Thyroid gland (tissue), 4 donors: ENCODE data around the gene FAIM2. TPM values are rescaled to one million over a fixed set of nuclear protein-coding genes. Genes with fewer than 3 reads are reported as not detected.

Experiments
- DNase-seq, 2 donors: peaks; one replicate each; pipeline ENCODE4 v3.0.0-alpha.2; 2019
- H3K27ac ChIP-seq, 3 donors: fragments of 200-600 bp; sonication (generic); 1 replicate in 2 of 3; 2 replicates in 1 of 3; pipeline ENCODE4 v1.5.1; 2016 to 2019; ENCODE audit warnings: mild to moderate bottlenecking in 1 of 3, moderate library complexity in 1 of 3
- H3K27me3 ChIP-seq: fragments of 200-600 bp; sonication (generic); one replicate; pipeline ENCODE4 v1.5.1; 2019
- H3K36me3 ChIP-seq, 2 donors: fragments of 200-600 bp; sonication (generic); one replicate each; pipeline ENCODE4 v1.5.1; 2016 to 2019
- H3K4me1 ChIP-seq, 2 donors: fragments of 200-600 bp; sonication (generic); one replicate each; pipeline ENCODE4 v1.5.1; 2017 to 2019
- H3K4me3 ChIP-seq, 3 donors: fragments of 200-600 bp; sonication (generic); replicated peaks in 1 of 3; 1 replicate in 2 of 3; 2 replicates in 1 of 3; pipeline ENCODE4 v1.5.1; 2016; ENCODE audit warnings: mild to moderate bottlenecking in 1 of 3
- H3K9me3 ChIP-seq: fragments of 200-600 bp; sonication (generic); one replicate; pipeline ENCODE4 v1.5.1; 2017
- POLR2A ChIP-seq, 2 donors: fragments of 450-650 bp; IDR thresholded peaks; one replicate each; pipeline ENCODE4 v1.6.1; 2017; ENCODE audit warnings: antibody characterized with exemption in 2 of 2, mild to moderate bottlenecking in 2 of 2, moderate library complexity in 1 of 2
- WGBS, 2 donors: methylation state at CpG; one replicate each; pipeline ENCODE4 v1.1.5; 2017; 5-methylcytosine and 5-hydroxymethylcytosine counted together
- intact Hi-C: fragments of 100-400 bp; cut with DNase I; formaldehyde crosslinking; loops from one replicate; pipeline ENCODE4 v1.15.1; 2023
- total RNA-seq, 4 donors: library from RNA; depleted of rRNA; stranded (reverse); fragments of >200 nt; gene quantifications; one replicate each; pipeline ENCODE4 v1.2.3, GENCODE V29; 2016
- TF ChIP-seq, protein P1 (sequence below), 6 experiments: fragments of 200-600 bp in 3 of 6; fragments of 450-650 bp in 3 of 6; sonication (generic) in 3 of 6; IDR thresholded peaks; one replicate each; pipeline ENCODE4 v1.5.1; 2016 to 2019; ENCODE audit warnings: antibody characterized with exemption in 6 of 6, mild to moderate bottlenecking in 2 of 6, inconsistent platforms in 1 of 6, moderate library complexity in 1 of 6

FAIM2 gene
- total RNA-seq, 4 donors from 2014 or later: 0.13 to 3.0 (median 0.33) TPM; not detected in 1

DNA sequence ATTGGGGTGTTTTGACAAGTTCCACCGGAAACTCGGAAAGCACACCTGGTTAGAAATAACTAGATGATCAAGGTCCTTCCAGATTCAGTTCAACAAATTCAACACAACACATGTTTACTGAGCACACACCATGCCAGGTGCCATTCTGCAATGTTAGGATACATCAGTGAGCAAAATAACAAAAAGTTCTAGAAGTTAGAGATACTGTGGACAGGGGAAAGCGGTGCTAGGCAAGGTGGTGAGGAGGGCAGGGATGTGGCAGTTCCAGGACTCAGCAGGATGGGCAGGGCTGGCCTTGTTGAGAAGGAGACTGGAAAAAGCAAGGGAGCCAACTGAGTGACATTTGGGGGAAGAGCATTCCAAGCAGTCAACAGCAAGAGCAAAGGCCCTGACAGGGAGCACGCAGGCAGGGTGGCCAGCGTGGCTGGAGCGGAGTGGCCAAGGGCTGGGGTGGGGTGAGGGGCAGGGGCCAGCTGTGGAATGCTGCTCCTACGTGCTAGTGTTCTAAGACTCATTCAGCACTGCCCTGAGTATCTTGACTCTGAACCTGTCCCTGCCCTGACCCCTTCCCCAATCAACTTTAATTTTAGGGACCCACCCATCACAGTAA lies 19.4 kb upstream of the FAIM2 start:
- TF ChIP-seq, protein P1, sequence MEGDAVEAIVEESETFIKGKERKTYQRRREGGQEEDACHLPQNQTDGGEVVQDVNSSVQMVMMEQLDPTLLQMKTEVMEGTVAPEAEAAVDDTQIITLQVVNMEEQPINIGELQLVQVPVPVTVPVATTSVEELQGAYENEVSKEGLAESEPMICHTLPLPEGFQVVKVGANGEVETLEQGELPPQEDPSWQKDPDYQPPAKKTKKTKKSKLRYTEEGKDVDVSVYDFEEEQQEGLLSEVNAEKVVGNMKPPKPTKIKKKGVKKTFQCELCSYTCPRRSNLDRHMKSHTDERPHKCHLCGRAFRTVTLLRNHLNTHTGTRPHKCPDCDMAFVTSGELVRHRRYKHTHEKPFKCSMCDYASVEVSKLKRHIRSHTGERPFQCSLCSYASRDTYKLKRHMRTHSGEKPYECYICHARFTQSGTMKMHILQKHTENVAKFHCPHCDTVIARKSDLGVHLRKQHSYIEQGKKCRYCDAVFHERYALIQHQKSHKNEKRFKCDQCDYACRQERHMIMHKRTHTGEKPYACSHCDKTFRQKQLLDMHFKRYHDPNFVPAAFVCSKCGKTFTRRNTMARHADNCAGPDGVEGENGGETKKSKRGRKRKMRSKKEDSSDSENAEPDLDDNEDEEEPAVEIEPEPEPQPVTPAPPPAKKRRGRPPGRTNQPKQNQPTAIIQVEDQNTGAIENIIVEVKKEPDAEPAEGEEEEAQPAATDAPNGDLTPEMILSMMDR (IDR thresholded peaks at IDR 0.05): no peak
- TF ChIP-seq POLR2A (IDR thresholded peaks at IDR 0.05): no peak
- Histone ChIP-seq H3K27ac (no peak overlapping the region), H3K9me3 (no peaks in the 10 kb centered on the region), H3K27me3 (no peaks in the 10 kb centered on the region), H3K4me3 (no peak overlapping the region), H3K4me1 (no peaks in the 10 kb centered on the region), H3K36me3 (no peaks in the 10 kb centered on the region)
- intact Hi-C loops: no loop called here
- DNase-seq: no peak
- WGBS, 2 donors: 79 to 86% methylated on average over 7 of the region's 7 CpGs

DNA sequence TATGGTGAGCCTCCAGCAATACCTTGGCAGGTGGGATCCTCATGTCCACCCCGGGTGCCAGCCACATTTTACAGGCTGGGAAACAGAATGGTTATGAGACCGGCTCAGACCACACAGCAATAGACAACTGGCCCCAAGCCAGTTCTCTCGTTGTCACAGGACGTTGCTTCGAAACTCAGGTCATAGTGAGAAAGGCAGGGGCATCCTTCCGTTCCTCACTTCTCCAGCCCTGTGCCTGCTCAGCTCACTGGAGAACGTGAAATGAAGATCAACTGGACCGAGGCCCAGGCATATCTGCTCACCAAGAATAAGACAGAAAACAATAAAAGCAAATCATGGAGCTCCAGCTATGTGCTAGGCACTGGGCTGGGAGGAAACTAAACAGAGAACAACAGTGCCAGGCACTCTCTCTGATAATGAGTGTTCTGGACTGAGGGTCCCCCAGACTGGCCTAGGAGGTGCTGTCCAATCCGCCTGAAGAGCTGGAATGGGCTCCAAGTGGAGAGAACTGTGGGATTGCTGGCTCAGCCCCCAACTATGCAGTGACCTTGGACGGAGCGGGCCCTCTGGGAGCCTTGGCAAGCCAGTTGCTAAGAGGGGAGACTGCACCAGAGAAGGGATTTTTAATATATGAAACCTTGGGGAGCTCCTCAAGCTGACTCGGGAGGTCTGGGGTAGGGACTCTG lies 18.8 kb upstream of the FAIM2 start:
- 70 to 76% methylated on average over 10 to 12 of the region's 12 CpGs for WGBS, 2 donors
- Histone ChIP-seq H3K4me1 (no peaks in the 10 kb centered on the region), H3K36me3 (no peaks in the 10 kb centered on the region), H3K4me3 (no peak overlapping the region), H3K27ac (peak overlapping the region in 1 of 3 donors; percentile 10), H3K27me3 (no peaks in the 10 kb centered on the region), H3K9me3 (no peaks in the 10 kb centered on the region)
- TF ChIP-seq, protein P1 (IDR thresholded peaks at IDR 0.05): no peak
- no peak for TF ChIP-seq POLR2A (IDR thresholded peaks at IDR 0.05)
- no peak for DNase-seq
- intact Hi-C loops: no loop called here

DNA sequence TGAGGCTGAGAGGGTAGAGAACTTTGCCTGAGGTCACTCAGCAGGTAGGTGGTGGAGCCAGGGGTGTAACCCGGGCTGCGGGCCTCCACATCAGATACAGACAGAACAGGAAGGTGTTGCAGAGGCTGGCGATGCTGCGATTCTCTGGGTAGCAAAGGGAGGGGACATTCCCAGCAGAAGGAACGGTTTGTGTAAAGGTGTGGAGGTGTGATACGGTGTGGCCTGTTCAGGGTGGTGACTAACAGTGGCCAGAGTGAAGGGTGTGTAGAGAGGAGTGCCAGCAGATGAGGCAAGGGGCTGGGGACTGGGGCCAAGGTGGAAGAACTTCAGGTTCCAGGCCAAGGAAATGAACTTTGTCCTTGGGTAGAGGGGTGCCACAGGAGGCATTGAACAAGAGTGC lies 18.2 kb upstream of the FAIM2 start:
- no peak for DNase-seq
- TF ChIP-seq, protein P1 (IDR thresholded peaks at IDR 0.05): no peak
- TF ChIP-seq POLR2A (IDR thresholded peaks at IDR 0.05): no peak

DNA sequence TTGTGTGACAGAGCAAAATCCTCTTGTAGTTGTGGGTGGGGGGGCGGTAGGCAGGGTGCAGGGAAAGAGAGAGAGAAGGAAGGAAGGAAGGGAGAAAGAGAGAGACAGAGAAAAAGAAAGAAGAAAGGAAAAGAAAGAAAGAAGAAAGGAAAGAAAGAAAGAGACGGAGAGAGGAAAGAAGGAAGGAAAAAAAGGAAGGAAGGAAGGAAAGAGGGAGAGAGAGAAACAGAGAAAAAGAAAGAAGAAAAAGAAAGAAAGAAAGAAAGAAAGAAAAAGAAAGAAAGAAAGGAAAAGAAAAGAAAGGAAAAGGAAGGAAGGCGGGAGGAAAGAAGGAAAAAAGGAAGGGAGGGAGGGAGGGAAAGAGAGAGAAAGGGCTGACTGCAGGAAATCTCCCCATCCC lies 17.6 kb upstream of the FAIM2 start:
- intact Hi-C loops: no loop called here
- 60 to 81% methylated on average over 3 of the region's 3 CpGs for WGBS, 2 donors
- no peak for DNase-seq

More for the DNA sequence above, 18.2 kb upstream of the FAIM2 start:
- intact Hi-C loops: no loop called here
- H3K27ac ChIP-seq: no peak overlapping the region
- H3K4me1 ChIP-seq: no peaks in the 10 kb centered on the region
- H3K9me3 ChIP-seq: no peaks in the 10 kb centered on the region
- H3K36me3 ChIP-seq: no peaks in the 10 kb centered on the region
- WGBS, 2 donors: 78 to 87% methylated on average over 6 of the region's 6 CpGs
- H3K4me3 ChIP-seq: no peak overlapping the region
- H3K27me3 ChIP-seq: no peaks in the 10 kb centered on the region

DNA sequence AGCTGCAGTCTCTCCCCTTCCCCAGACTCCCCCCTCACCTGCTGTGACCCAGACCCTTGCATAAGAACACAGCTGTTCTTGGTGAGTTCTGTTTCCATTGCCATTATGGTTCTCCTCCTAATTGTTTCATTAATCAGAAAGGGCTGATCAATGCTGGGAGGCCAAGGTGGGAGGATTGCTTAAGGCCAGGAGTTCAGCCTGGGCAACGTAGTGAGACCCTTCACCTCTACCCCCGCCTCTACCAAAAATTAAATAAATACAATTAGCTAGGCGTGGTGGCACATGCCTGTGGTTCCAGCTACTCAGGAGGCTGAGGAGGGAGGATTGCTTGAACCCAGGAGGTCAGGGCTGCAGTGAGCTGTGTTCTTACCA lies 17.2 kb upstream of the FAIM2 start:
- intact Hi-C loops: no loop called here

More for the DNA sequence above, 17.6 kb upstream of the FAIM2 start:
- H3K9me3 ChIP-seq: no peaks in the 10 kb centered on the region
- no peak overlapping the region for H3K4me3 ChIP-seq
- no peak overlapping the region for H3K27ac ChIP-seq
- H3K27me3 ChIP-seq: no peaks in the 10 kb centered on the region
- H3K4me1 ChIP-seq: no peaks in the 10 kb centered on the region
- TF ChIP-seq, protein P1 (IDR thresholded peaks at IDR 0.05): no peak
- no peak for TF ChIP-seq POLR2A (IDR thresholded peaks at IDR 0.05)
- no peaks in the 10 kb centered on the region for H3K36me3 ChIP-seq

More for the DNA sequence above, 17.2 kb upstream of the FAIM2 start:
- Histone ChIP-seq H3K27me3 (no peaks in the 10 kb centered on the region), H3K36me3 (no peaks in the 10 kb centered on the region), H3K4me1 (no peaks in the 10 kb centered on the region), H3K4me3 (no peak overlapping the region), H3K27ac (no peak overlapping the region), H3K9me3 (no peaks in the 10 kb centered on the region)
- no peak for TF ChIP-seq POLR2A (IDR thresholded peaks at IDR 0.05)
- TF ChIP-seq, protein P1 (IDR thresholded peaks at IDR 0.05): no peak
- 85 to 95% methylated on average over 3 of the region's 3 CpGs for WGBS, 2 donors
- DNase-seq: no peak
